ENCODE results near the gene SNX5.

DNA sequence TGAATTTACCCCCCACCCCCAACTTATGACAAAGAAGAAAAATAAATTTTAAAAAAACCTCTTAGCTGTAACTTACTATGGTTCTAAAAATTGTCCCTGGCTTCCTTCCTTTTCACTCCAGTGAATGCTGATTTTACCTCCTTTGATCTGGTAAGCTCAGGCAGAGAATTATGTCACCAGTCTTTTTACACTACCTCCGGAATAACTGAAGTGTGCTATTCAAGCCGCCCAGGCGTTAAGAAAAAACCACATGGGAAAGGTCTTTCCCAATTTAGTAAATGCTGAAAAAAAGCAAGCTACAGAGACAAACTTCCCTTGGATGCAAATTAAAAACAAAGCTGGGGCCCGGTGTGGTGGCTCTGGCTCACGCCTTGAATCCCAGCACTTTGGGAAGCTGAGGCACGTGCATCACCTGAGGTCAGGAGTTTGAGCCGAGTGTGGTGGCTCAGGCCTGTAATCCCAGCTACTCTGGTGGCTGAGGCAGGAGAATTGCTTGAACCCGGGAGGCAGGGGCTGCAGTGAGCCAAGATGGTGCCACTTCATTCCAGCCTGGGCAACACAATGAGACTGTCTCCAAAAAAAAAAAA lies 12.4 kb downstream of the SNX5 start:
- TF ChIP-seq, protein P1, sequence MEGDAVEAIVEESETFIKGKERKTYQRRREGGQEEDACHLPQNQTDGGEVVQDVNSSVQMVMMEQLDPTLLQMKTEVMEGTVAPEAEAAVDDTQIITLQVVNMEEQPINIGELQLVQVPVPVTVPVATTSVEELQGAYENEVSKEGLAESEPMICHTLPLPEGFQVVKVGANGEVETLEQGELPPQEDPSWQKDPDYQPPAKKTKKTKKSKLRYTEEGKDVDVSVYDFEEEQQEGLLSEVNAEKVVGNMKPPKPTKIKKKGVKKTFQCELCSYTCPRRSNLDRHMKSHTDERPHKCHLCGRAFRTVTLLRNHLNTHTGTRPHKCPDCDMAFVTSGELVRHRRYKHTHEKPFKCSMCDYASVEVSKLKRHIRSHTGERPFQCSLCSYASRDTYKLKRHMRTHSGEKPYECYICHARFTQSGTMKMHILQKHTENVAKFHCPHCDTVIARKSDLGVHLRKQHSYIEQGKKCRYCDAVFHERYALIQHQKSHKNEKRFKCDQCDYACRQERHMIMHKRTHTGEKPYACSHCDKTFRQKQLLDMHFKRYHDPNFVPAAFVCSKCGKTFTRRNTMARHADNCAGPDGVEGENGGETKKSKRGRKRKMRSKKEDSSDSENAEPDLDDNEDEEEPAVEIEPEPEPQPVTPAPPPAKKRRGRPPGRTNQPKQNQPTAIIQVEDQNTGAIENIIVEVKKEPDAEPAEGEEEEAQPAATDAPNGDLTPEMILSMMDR (IDR thresholded peaks at IDR 0.05 in 2 of 3, conservative IDR thresholded peaks at IDR 0.05 in 1 of 3; ENCODE audit: borderline replicate concordance in 1 of 3, insufficient read depth in 1 of 3, low read depth in 2 of 3, low read length in 2 of 3): no peak
- TF ChIP-seq EZH2 (IDR thresholded peaks at IDR 0.05): no peak
- TF ChIP-seq EZH2phosphoT487 (IDR thresholded peaks at IDR 0.05; ENCODE audit: borderline replicate concordance): no peak
- TF ChIP-seq RAD21 (IDR thresholded peaks at IDR 0.05; ENCODE audit: low read depth): no peak
- TF ChIP-seq POLR2AphosphoS5 (IDR thresholded peaks at IDR 0.05; ENCODE audit: low read depth, low read length): no peak
- TF ChIP-seq, protein P2, sequence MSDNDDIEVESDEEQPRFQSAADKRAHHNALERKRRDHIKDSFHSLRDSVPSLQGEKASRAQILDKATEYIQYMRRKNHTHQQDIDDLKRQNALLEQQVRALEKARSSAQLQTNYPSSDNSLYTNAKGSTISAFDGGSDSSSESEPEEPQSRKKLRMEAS (IDR thresholded peaks at IDR 0.05): no peak
- TF ChIP-seq, protein P3, sequence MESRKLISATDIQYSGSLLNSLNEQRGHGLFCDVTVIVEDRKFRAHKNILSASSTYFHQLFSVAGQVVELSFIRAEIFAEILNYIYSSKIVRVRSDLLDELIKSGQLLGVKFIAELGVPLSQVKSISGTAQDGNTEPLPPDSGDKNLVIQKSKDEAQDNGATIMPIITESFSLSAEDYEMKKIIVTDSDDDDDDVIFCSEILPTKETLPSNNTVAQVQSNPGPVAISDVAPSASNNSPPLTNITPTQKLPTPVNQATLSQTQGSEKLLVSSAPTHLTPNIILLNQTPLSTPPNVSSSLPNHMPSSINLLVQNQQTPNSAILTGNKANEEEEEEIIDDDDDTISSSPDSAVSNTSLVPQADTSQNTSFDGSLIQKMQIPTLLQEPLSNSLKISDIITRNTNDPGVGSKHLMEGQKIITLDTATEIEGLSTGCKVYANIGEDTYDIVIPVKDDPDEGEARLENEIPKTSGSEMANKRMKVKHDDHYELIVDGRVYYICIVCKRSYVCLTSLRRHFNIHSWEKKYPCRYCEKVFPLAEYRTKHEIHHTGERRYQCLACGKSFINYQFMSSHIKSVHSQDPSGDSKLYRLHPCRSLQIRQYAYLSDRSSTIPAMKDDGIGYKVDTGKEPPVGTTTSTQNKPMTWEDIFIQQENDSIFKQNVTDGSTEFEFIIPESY (IDR thresholded peaks at IDR 0.05; ENCODE audit: extremely low read depth, insufficient replicate concordance, low read length): no peak
- no peak for TF ChIP-seq POLR2A (IDR thresholded peaks at IDR 0.05; ENCODE audit: borderline replicate concordance, extremely low read depth, insufficient read depth, insufficient read length)
- TF ChIP-seq SP1 (IDR thresholded peaks at IDR 0.05; ENCODE audit: low read depth): no peak
- TF ChIP-seq CEBPB (IDR thresholded peaks at IDR 0.05; ENCODE audit: low read depth): no peak
- TF ChIP-seq, protein P4, sequence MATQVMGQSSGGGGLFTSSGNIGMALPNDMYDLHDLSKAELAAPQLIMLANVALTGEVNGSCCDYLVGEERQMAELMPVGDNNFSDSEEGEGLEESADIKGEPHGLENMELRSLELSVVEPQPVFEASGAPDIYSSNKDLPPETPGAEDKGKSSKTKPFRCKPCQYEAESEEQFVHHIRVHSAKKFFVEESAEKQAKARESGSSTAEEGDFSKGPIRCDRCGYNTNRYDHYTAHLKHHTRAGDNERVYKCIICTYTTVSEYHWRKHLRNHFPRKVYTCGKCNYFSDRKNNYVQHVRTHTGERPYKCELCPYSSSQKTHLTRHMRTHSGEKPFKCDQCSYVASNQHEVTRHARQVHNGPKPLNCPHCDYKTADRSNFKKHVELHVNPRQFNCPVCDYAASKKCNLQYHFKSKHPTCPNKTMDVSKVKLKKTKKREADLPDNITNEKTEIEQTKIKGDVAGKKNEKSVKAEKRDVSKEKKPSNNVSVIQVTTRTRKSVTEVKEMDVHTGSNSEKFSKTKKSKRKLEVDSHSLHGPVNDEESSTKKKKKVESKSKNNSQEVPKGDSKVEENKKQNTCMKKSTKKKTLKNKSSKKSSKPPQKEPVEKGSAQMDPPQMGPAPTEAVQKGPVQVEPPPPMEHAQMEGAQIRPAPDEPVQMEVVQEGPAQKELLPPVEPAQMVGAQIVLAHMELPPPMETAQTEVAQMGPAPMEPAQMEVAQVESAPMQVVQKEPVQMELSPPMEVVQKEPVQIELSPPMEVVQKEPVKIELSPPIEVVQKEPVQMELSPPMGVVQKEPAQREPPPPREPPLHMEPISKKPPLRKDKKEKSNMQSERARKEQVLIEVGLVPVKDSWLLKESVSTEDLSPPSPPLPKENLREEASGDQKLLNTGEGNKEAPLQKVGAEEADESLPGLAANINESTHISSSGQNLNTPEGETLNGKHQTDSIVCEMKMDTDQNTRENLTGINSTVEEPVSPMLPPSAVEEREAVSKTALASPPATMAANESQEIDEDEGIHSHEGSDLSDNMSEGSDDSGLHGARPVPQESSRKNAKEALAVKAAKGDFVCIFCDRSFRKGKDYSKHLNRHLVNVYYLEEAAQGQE (IDR thresholded peaks at IDR 0.05; ENCODE audit: low read depth): no peak
- no peak for TF ChIP-seq YY1 (IDR thresholded peaks at IDR 0.05; ENCODE audit: extremely low read depth, insufficient replicate concordance, low read depth, low read length)

Measured in HCT116 (cell line).